ENCODE data around the gene CPPED1.
"Not testable (repeated sequence)": the region's sequence is repeated elsewhere in the genome, so short reads cannot be mapped to it uniquely, and the experiment has no call there.

Gene CPPED1

DNA sequence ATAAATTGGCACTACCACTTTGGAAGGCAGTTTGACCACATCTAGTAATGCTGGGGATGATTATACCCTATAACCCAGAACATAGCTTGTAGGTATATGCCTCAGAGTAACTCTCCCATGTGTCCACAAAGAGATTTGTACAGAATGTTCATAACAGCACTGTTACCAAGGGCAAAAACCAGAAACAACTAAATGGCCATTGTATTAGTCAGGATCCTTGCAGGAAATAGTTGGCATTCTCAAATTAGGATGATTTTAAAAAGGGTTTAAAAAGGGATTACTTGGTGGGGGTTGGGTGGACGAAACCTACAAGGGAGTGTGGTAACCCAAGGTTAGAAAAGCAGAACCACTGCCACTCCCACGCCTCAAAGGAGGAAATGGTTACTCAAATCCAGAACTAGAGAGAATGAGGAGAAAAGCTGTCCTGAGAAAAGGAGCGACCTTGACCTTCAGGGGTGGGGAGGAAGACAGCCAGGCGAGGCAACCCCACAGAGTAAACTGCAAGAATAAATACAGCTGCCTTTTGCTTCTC lies 2.1 kb downstream of the CPPED1 start:
- DNase-seq (ENCODE audit: low read depth): no peak
- H3K4me3 ChIP-seq (ENCODE audit: low read depth, low read length): no peak overlapping the region
- no peak for TF ChIP-seq CTCF (IDR thresholded peaks at IDR 0.05; ENCODE audit: control insufficient read depth, extremely low read depth, insufficient read depth)

DNA sequence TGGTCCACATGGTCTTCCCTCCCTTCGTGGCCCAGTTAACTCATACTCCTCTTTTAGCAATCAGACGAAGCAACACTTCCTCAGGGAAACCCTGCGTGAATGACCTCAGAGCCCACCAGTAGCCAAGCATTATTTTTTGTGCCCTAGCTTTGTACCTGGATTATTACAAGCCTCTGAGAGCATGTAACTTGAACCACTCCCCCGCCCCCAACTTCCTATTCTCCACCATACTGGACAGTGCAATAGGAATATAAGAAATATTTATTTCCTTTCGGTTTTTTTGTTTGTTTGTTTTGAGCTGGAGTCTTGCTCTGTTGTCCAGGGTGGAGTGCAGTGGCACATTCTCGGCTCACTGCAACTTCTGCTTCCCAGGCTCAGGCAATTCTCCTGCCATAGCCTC lies 2.9 kb downstream of the CPPED1 start:
- no peak for DNase-seq (ENCODE audit: low read depth)
- H3K4me3 ChIP-seq (ENCODE audit: low read depth, low read length): no peak overlapping the region
- TF ChIP-seq CTCF (IDR thresholded peaks at IDR 0.05; ENCODE audit: control insufficient read depth, extremely low read depth, insufficient read depth): no peak

- not testable (repeated sequence) for DNase-seq (ENCODE audit: low read depth); H3K4me3 ChIP-seq (ENCODE audit: low read depth, low read length)
These were observed 3.7 kb downstream of the CPPED1 start for GRCh38 chr16:12799996-12800395.

- H3K4me3 ChIP-seq (ENCODE audit: low read depth, low read length): no peak overlapping the region
- TF ChIP-seq CTCF (IDR thresholded peaks at IDR 0.05; ENCODE audit: control insufficient read depth, extremely low read depth, insufficient read depth): no peak
- no peak for DNase-seq (ENCODE audit: low read depth)
These were observed 4.8 kb downstream of the CPPED1 start for GRCh38 chr16:12798846-12799245.

- no peak for DNase-seq (ENCODE audit: low read depth)
- no peak for TF ChIP-seq CTCF (IDR thresholded peaks at IDR 0.05; ENCODE audit: control insufficient read depth, extremely low read depth, insufficient read depth)
- H3K4me3 ChIP-seq (ENCODE audit: low read depth, low read length): no peak overlapping the region
These were observed 5.5 kb downstream of the CPPED1 start for GRCh38 chr16:12798171-12798570.

DNA sequence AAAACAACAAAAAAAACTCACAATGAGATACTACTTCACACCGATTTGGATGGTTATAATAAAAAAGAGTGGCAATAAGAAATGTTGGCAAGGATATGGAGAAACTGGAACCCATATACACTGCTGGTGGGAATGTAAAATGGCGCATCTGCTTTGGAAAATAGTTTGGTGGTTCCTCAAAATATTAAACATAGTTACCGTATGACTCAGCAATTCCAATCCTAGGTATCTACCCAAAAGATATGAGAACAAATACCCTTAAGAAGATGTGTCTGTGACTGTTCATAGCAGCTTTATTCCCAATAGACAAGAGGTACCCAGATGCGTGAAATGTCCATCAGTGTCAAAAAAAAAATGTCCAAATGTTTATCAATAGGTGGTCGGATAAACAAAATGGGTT lies 7.2 kb downstream of the CPPED1 start:
- DNase-seq (ENCODE audit: low read depth): no peak
- TF ChIP-seq CTCF (IDR thresholded peaks at IDR 0.05; ENCODE audit: control insufficient read depth, extremely low read depth, insufficient read depth): no peak

DNA sequence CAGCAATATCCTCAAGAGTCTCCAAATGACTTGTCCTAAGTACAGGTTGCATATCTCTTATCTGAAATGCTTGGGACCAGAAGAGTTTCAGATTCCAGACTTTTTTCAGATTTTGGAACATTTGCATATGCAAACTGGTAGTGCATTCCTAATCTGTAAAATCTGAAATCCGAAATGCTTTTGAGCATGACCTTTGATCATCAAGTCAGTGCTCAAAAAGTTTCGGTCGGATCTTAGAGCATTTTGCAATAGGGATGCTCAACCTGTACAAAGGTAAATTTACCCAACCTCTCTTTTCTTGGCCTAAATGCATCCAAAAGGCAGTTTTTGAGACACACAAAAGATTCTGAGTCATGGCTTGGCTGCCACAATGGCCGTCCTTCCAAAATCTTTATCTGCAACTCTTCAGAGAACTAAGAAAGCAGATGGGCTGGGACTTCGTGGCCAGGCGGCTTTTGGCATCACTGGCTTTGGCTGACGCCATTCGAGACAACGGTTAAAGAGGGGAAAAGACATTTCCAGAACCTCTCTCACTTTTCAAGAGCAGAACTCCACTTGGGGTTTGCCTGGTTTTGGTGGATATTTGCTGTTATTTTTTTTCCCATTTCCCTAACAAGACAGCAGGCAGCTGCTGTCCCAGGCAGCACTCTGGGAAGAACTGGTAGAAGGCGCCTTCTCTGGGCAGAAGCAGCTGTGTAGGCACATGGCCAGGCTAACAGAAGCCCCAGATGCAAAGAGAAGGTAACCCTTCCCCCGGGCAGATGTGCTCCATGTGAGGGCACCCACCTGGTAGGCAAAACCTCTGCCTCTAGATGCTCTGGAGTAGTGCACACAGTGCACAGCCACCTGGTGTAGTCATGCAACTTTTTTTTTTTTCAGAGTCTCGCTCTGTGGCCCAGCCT lies 8.9 kb downstream of the CPPED1 start:
- TF ChIP-seq CTCF (IDR thresholded peaks at IDR 0.05; ENCODE audit: control insufficient read depth, extremely low read depth, insufficient read depth): no peak
- no peak overlapping the region for H3K4me3 ChIP-seq (ENCODE audit: low read depth, low read length)
- no peak for DNase-seq (ENCODE audit: low read depth)

More for the DNA sequence above, 7.2 kb downstream of the CPPED1 start:
- no peak overlapping the region for H3K4me3 ChIP-seq (ENCODE audit: low read depth, low read length)
